ENCODE results near the gene GAP43.

Gene GAP43

DNA sequence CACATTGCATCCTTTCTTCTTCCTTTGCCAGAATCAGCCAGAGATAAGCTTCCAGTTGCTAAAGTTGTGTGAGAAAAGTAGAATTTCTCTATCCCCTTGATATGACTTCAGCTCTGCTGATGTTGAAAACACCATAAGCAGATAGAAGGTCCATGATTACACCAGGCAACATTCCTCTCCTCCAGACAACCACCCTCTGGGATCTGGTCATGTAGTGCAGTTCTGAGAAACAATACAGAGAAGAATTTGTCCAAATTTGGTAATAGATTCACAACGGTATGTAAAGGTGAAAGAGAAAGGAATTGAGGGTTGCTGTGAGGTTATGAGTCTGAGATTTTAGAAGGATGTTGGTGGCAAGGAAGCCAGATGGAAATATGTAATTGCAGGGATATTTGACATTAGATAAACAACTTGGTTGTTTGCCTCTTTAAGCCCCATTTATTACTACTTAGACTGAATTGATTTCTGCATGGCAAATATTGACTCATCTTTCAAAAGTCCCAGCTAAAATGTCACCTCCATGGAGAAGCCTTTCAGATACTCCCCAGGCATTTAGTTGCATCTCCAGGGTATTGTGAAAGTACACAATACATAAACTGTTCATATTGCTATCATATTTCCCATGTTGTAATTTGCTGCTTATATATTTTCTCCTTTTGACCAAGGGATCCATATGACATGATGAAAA, 134.9 kb downstream of the GAP43 start:
- TF ChIP-seq CTCF (IDR thresholded peaks at IDR 0.05): no peak
- Histone ChIP-seq H3K27ac (no peak overlapping the region), H3K4me3 (ENCODE audit: low read depth in 1 of 2, low read length in 1 of 2) (no peak overlapping the region), H3K9me3 (no peaks in the 10 kb centered on the region), H3K27me3 (no peaks in the 10 kb centered on the region), H3K4me1 (ENCODE audit: control insufficient read depth in 1 of 2, insufficient read depth in 1 of 2, low read depth in 1 of 2, low read length in 1 of 2) (no peaks in the 10 kb centered on the region), H3K36me3 (no peaks in the 10 kb centered on the region)

DNA sequence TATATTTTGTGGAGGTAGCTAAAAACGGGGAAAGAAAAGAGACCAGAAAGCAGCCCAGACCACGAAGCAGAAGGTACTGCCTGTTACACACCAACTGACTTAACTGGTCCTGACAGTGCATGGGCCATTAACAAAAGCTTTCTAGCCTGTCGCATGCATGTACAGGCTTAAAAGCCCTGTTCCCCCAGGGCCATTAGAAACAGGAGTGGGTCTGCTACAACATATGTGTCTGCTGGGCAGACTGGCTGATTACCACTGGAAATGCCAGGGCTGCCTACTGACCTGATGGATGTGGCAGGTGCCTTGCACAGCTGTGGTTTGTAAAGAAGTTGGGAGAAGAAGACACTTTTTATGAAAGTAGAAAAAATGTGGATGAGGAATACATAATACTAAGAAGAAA, 137.4 kb downstream of the GAP43 start:
- TF ChIP-seq CTCF (IDR thresholded peaks at IDR 0.05): no peak
- Histone ChIP-seq H3K27ac (no peak overlapping the region), H3K4me3 (ENCODE audit: low read depth in 1 of 2, low read length in 1 of 2) (no peak overlapping the region), H3K4me1 (ENCODE audit: control insufficient read depth in 1 of 2, insufficient read depth in 1 of 2, low read depth in 1 of 2, low read length in 1 of 2) (no peaks in the 10 kb centered on the region), H3K9me3 (no peaks in the 10 kb centered on the region), H3K27me3 (no peaks in the 10 kb centered on the region), H3K36me3 (no peaks in the 10 kb centered on the region)

DNA sequence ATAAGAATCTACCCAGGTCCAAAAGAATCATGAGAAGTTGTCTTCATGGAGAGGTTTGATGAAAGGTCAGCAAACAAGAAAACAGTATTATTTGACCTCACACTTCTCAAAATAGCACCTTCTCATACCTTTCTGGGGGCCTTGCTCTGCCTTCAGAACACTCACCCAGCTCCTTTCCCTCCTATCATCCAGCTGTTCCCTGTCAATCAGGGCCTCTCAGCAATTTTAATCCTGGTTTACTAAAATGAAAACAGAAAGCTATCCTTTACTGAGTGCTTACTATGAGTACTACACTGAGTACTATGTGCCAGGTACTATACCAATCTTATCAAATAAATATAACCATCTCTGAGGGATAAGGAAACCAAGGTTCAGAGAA, 138.6 kb downstream of the GAP43 start:
- Histone ChIP-seq H3K4me1 (ENCODE audit: control insufficient read depth in 1 of 2, insufficient read depth in 1 of 2, low read depth in 1 of 2, low read length in 1 of 2) (no peaks in the 10 kb centered on the region), H3K9me3 (no peaks in the 10 kb centered on the region), H3K4me3 (ENCODE audit: low read depth in 1 of 2, low read length in 1 of 2) (no peak overlapping the region), H3K27me3 (no peaks in the 10 kb centered on the region), H3K27ac (no peak overlapping the region), H3K36me3 (no peaks in the 10 kb centered on the region)
- no peak for TF ChIP-seq CTCF (IDR thresholded peaks at IDR 0.05)

GRCh38 chr3:115766587-115767482, 143.5 kb downstream of the GAP43 start:
- Histone ChIP-seq H3K4me1 (ENCODE audit: control insufficient read depth in 1 of 2, insufficient read depth in 1 of 2, low read depth in 1 of 2, low read length in 1 of 2) (no peaks in the 10 kb centered on the region), H3K36me3 (no peaks in the 10 kb centered on the region), H3K4me3 (ENCODE audit: low read depth in 1 of 2, low read length in 1 of 2) (no peak overlapping the region), H3K9me3 (no peaks in the 10 kb centered on the region), H3K27me3 (no peaks in the 10 kb centered on the region), H3K27ac (no peak overlapping the region)
- TF ChIP-seq CTCF (IDR thresholded peaks at IDR 0.05): no peak

GRCh38 chr3:115768661-115769060, 145.4 kb downstream of the GAP43 start:
- Histone ChIP-seq H3K27ac (no peak overlapping the region), H3K4me1 (ENCODE audit: control insufficient read depth in 1 of 2, insufficient read depth in 1 of 2, low read depth in 1 of 2, low read length in 1 of 2) (no peaks in the 10 kb centered on the region), H3K36me3 (no peaks in the 10 kb centered on the region), H3K27me3 (no peaks in the 10 kb centered on the region), H3K9me3 (no peaks in the 10 kb centered on the region), H3K4me3 (ENCODE audit: low read depth in 1 of 2, low read length in 1 of 2) (no peak overlapping the region)
- no peak for TF ChIP-seq CTCF (IDR thresholded peaks at IDR 0.05)
